H1 (cell line): Measurements from ENCODE around the gene RCSD1. TPM values are rescaled to one million over a fixed set of nuclear protein-coding genes. Genes with fewer than 3 reads are reported as not detected.

Experiments used
- CTCF ChIA-PET: fragments of 300-600 bp; sonication (Branson Sonifier 250); formaldehyde crosslinking; loops from one replicate; lab custom pipeline; 2021; ENCODE audit not compliant: partially characterized antibody; lab: Charles Lee
- POLR2A ChIA-PET: fragments of 300-600 bp; sonication (Branson Sonifier 250); formaldehyde crosslinking; loops from one replicate; lab custom pipeline; 2021; ENCODE audit warnings: inconsistent platforms; ENCODE audit not compliant: partially characterized antibody; lab: Charles Lee
- DNase-seq, 2 experiments: peaks; one replicate each; pipeline versions ENCODE4 v3.0.0 to v3.0.0-alpha.2; 2010 to 2022; ENCODE audit warnings: low spot score in 2 of 2, low read depth in 1 of 2, mixed read lengths in 1 of 2
- FAIRE-seq: peaks from 2 replicates; lab custom pipeline; 2011; peaks lifted over from hg19 to GRCh38; lab: Jason Lieb, UNC
- H2AFZ ChIP-seq: 2 replicates; pipeline ENCODE4 v1.8.1; 2012; ENCODE audit warnings: low read length, inconsistent platforms
- H2AK5ac ChIP-seq: 2 replicates; pipeline ENCODE4 v1.6.1; 2013; ENCODE audit warnings: low read depth, low read length
- H2BK120ac ChIP-seq: replicated peaks from 2 replicates; pipeline ENCODE3; 2013; ENCODE audit warnings: low read depth, low read length, inconsistent platforms
- H2BK12ac ChIP-seq: 2 replicates; pipeline ENCODE4 v1.6.1; 2013; ENCODE audit warnings: low read depth, low read length
- H2BK15ac ChIP-seq: 2 replicates; pipeline ENCODE4 v1.6.1; 2013; ENCODE audit warnings: low read length
- H2BK20ac ChIP-seq: 2 replicates; pipeline ENCODE4 v1.6.1; 2013; ENCODE audit warnings: low read length
- H2BK5ac ChIP-seq: 2 replicates; pipeline ENCODE4 v1.6.1; 2013; ENCODE audit warnings: low read depth, low read length
- H3K14ac ChIP-seq: 2 replicates; pipeline ENCODE4 v1.6.1; 2013; ENCODE audit warnings: inconsistent platforms; ENCODE audit not compliant: insufficient read length
- H3K18ac ChIP-seq: 2 replicates; pipeline ENCODE4 v1.6.1; 2013; ENCODE audit warnings: low read length; ENCODE audit errors: extremely low read depth
- H3K23ac ChIP-seq: 2 replicates; pipeline ENCODE4 v1.6.1; 2013; ENCODE audit warnings: inconsistent platforms; ENCODE audit not compliant: insufficient read length
- H3K23me2 ChIP-seq: 2 replicates; pipeline ENCODE4 v1.6.1; 2013; ENCODE audit warnings: low read depth, low read length
- H3K27ac ChIP-seq: 2 replicates; pipeline ENCODE4 v1.6.1; 2011; ENCODE audit warnings: low read depth, low read length, inconsistent platforms
- H3K27me3 ChIP-seq, 4 experiments: replicated peaks in 1 of 4; 1 replicate in 1 of 4; 2 replicates in 3 of 4; pipeline versions ENCODE4 v1.6.1 to v1.8.1; 2011 to 2013; ENCODE audit warnings: low read length in 3 of 4, mild to moderate bottlenecking in 3 of 4, inconsistent platforms in 2 of 4, mixed read lengths in 2 of 4, moderate library complexity in 1 of 4; ENCODE audit not compliant: control insufficient read depth in 3 of 4, insufficient read depth in 3 of 4; ENCODE audit errors: extremely low read depth in 1 of 4
- H3K36me3 ChIP-seq, 4 experiments: 2 replicates each; pipeline versions ENCODE4 v1.6.1 to v1.8.1; 2011 to 2013; ENCODE audit warnings: mild to moderate bottlenecking in 4 of 4, low read length in 3 of 4, moderate library complexity in 2 of 4, control low read depth in 1 of 4, inconsistent platforms in 1 of 4; ENCODE audit not compliant: insufficient read depth in 4 of 4, control insufficient read depth in 2 of 4
- H3K4ac ChIP-seq: replicated peaks from 2 replicates; pipeline ENCODE3; 2013; ENCODE audit warnings: low read length, low read depth, mixed read lengths, inconsistent platforms; ENCODE audit not compliant: insufficient read length
- H3K4me1 ChIP-seq, 4 experiments: replicated peaks in 1 of 4; 1 replicate in 1 of 4; 2 replicates in 3 of 4; pipeline versions ENCODE4 v1.6.1 to v1.8.1; 2011 to 2013; ENCODE audit warnings: low read length in 3 of 4, inconsistent platforms in 2 of 4, mixed read lengths in 1 of 4; ENCODE audit not compliant: insufficient read depth in 4 of 4, control insufficient read depth in 3 of 4
- H3K4me2 ChIP-seq, 2 experiments: 2 replicates each; pipeline versions ENCODE4 v1.6.1 to v1.8.1; 2011 to 2013; ENCODE audit warnings: low read depth in 2 of 2, low read length in 2 of 2, control low read depth in 1 of 2, inconsistent platforms in 1 of 2, mild to moderate bottlenecking in 1 of 2; ENCODE audit not compliant: insufficient read depth in 1 of 2
- H3K4me3 ChIP-seq, 4 experiments: fragments of 200-600, 300-600 bp in 1 of 4; sonication (generic), shearing (Covaris generic), sonication (Bioruptor Twin) in 1 of 4; 2 replicates each; pipeline versions ENCODE4 v1.5.1 to v1.8.1; 2011 to 2016; ENCODE audit warnings: low read length in 4 of 4, low read depth in 3 of 4, control low read depth in 2 of 4, inconsistent platforms in 2 of 4, mild to moderate bottlenecking in 2 of 4, mixed read lengths in 1 of 4, moderate library complexity in 1 of 4; ENCODE audit not compliant: insufficient read depth in 2 of 4; ENCODE audit errors: extremely low read depth in 1 of 4
- H3K56ac ChIP-seq: replicated peaks from 2 replicates; pipeline ENCODE3; 2013; ENCODE audit warnings: low read depth, mild to moderate bottlenecking, mixed read lengths, low read length, inconsistent platforms; ENCODE audit not compliant: insufficient read length
- H3K79me1 ChIP-seq: 2 replicates; pipeline ENCODE4 v1.6.1; 2013; ENCODE audit warnings: low read depth, low read length, control low read depth
- H3K79me2 ChIP-seq, 2 experiments: 2 replicates each; pipeline versions ENCODE4 v1.6.1 to v1.8.1; 2012 to 2013; ENCODE audit warnings: low read length in 2 of 2, mild to moderate bottlenecking in 2 of 2, inconsistent platforms in 1 of 2; ENCODE audit not compliant: insufficient read depth in 2 of 2, control insufficient read depth in 1 of 2
- H3K9ac ChIP-seq, 4 experiments: replicated peaks in 1 of 4; 1 replicate in 1 of 4; 2 replicates in 3 of 4; pipeline versions ENCODE4 v1.6.1 to v1.8.1; 2011 to 2013; ENCODE audit warnings: low read depth in 3 of 4, low read length in 3 of 4, control low read depth in 2 of 4, mild to moderate bottlenecking in 2 of 4, moderate library complexity in 2 of 4, inconsistent platforms in 1 of 4; ENCODE audit errors: extremely low read depth in 1 of 4
- H3K9me3 ChIP-seq, 2 experiments: 2 replicates each; pipeline versions ENCODE4 v1.6.1 to v1.8.1; 2012 to 2013; ENCODE audit warnings: mild to moderate bottlenecking in 2 of 2, moderate library complexity in 2 of 2, control low read depth in 1 of 2, inconsistent platforms in 1 of 2, low read depth in 1 of 2, low read length in 1 of 2, mixed read lengths in 1 of 2; ENCODE audit not compliant: insufficient read depth in 2 of 2
- H4K20me1 ChIP-seq, 2 experiments: replicated peaks in 1 of 2; 2 replicates each; pipeline versions ENCODE3 to v1.8.1; 2011 to 2013; ENCODE audit warnings: inconsistent platforms in 2 of 2, low read length in 2 of 2, mild to moderate bottlenecking in 1 of 2; ENCODE audit not compliant: insufficient read depth in 2 of 2, control insufficient read depth in 1 of 2
- H4K5ac ChIP-seq: 2 replicates; pipeline ENCODE4 v1.6.1; 2013; ENCODE audit warnings: low read length, low read depth, mixed read lengths, inconsistent platforms; ENCODE audit not compliant: insufficient read length
- H4K8ac ChIP-seq: 2 replicates; pipeline ENCODE4 v1.8.0; 2013; ENCODE audit warnings: mild to moderate bottlenecking, moderate library complexity, low read length, inconsistent platforms; ENCODE audit not compliant: insufficient read depth; ENCODE audit errors: extremely low read depth
- H4K91ac ChIP-seq: replicated peaks from 2 replicates; pipeline ENCODE3; 2013; ENCODE audit warnings: low read length, mixed read lengths, inconsistent platforms; ENCODE audit not compliant: insufficient read length
- GTF2F1 ChIP-seq: IDR thresholded peaks from 2 replicates; pipeline ENCODE4 v1.6.1; 2012; ENCODE audit warnings: low read depth, low read length, improper control_type of control experiment, borderline replicate concordance
- TEAD4 ChIP-seq: IDR thresholded peaks from 2 replicates; pipeline ENCODE4 v1.6.1; 2012; ENCODE audit warnings: low read depth, low read length, inconsistent platforms, mixed read lengths
- WGBS, 2 experiments: shearing (Covaris generic) in 1 of 2; methylation state at CpG; one replicate each; pipeline versions ENCODE4 v1.1.6 to v1.1.7; 2013 to 2015; ENCODE audit warnings: low lambda C conversion rate in 2 of 2, mixed read lengths in 2 of 2, inconsistent platforms in 1 of 2, low coverage in 1 of 2, missing lambda C conversion rate in 1 of 2; ENCODE audit not compliant: insufficient replicate concordance in 2 of 2, insufficient coverage in 1 of 2, insufficient read length in 1 of 2; ENCODE audit errors: extremely low coverage in 1 of 2, missing lambda C conversion rate in 1 of 2; 5-methylcytosine and 5-hydroxymethylcytosine counted together
- polyA plus RNA-seq, 7 experiments: library from polyadenylated mRNA; depleted of rRNA in 3 of 7; stranded (reverse) in 5 of 7; unstranded in 2 of 7; fragments of >200 nt in 5 of 7; fragments of 200-250 nt in 2 of 7; gene quantifications; 1 replicate in 5 of 7; 2 replicates in 1 of 7; 4 replicates in 1 of 7; pipeline versions ENCODE4 v1.2.1 to v1.2.3, GENCODE V29; 2011 to 2013; ENCODE audit warnings: missing spikeins in 2 of 7, mixed read lengths in 2 of 7
- total RNA-seq: library from RNA; stranded (reverse); fragmentation: NEBNext Ultra II Directional; extraction: Animal tissue kit (Norgen Biotek cat#: 25700); gene quantifications from 2 replicates; pipeline ENCODE4 v1.2.1, GENCODE V29; 2021

Gene RCSD1
- total and polyA plus RNA-seq, 2 of the 8 experiments (the other 6 are each of a cell fraction or from before 2014, with no cell fraction given) = 0.47 to 0.69 TPM

GRCh38 chr1:167665469-167665868, 35.4 kb downstream of the RCSD1 start:
- CTCF ChIA-PET = interaction anchor here (0.8 to 2.7 kb wide), 7 partner anchors 10 to 112 kb away, joined by 3 to 12 read pairs (median 4); partner anchors contain the start of gene CREG1
- FAIRE-seq = no peak
- 91% methylated on average over 4 of the region's 4 CpGs; no CpG with 5 or more reads in 1 of the 2 experiments for WGBS, 2 experiments
- TF ChIP-seq TEAD4 = no peak
- TF ChIP-seq GTF2F1 = no peak

More at GRCh38 chr1:167665469-167665868, 35.4 kb downstream of the RCSD1 start:
- Histone ChIP-seq H3K4me2 (no peak overlapping the region), H2BK5ac (no peak overlapping the region), H2BK120ac (no peak overlapping the region), H3K23ac (no peak overlapping the region), H3K27me3 (0 out of 7 replicates have a peak, but pooled peaks cover 0 to 3% (median 0%) of the 10 kb centered on the region in 4 experiments), H3K4me3 (no peak overlapping the region), H3K56ac (no peak overlapping the region), H3K79me1 (no peaks in the 10 kb centered on the region), H2BK12ac (no peak overlapping the region), H3K36me3 (no peaks in the 10 kb centered on the region), H2BK15ac (no peak overlapping the region), H3K27ac (no peak overlapping the region), H3K79me2 (no peaks in the 10 kb centered on the region), H4K20me1 (no peaks in the 10 kb centered on the region), H2AFZ (no peak overlapping the region), H4K5ac (no peak overlapping the region), H3K23me2 (no peaks in the 10 kb centered on the region), H3K4ac (no peak overlapping the region), H2AK5ac (no peak overlapping the region), H3K14ac (no peak overlapping the region), H3K4me1 (peaks cover 0 to 4% (median 0%) of the 10 kb centered on the region in 4 experiments; a peak in 1 of 7 replicates), H3K18ac (no peak overlapping the region), H3K9ac (no peak overlapping the region), H2BK20ac (no peak overlapping the region), H4K8ac (no peak overlapping the region), H4K91ac (no peak overlapping the region), H3K9me3 (no peaks in the 10 kb centered on the region)
- POLR2A ChIA-PET = no interaction called here
- no peak for DNase-seq
